ENCODE results near the gene ENOPH1.

DNA sequence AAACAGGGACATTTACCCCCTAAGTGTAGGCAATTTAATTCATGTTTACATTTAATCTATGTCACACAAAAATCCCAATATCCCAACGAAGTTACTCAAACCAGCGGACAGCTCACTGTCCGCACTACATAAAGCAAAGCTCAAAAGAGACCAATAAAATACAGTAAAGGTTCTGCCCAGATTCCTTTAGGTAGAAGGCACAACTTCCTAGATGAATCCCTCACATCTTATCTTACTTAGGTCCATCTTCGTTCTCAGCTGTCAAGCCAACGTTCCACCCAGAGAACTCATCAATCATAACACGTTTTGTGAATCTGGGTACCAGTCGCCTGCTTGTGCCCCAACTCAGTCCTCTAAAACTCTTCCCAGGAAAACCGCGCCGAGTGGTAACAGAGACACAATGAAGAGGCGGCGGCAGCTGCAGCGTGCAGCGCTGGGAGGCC lies 1.8 kb upstream of the ENOPH1 start:
- TF ChIP-seq, protein P1, sequence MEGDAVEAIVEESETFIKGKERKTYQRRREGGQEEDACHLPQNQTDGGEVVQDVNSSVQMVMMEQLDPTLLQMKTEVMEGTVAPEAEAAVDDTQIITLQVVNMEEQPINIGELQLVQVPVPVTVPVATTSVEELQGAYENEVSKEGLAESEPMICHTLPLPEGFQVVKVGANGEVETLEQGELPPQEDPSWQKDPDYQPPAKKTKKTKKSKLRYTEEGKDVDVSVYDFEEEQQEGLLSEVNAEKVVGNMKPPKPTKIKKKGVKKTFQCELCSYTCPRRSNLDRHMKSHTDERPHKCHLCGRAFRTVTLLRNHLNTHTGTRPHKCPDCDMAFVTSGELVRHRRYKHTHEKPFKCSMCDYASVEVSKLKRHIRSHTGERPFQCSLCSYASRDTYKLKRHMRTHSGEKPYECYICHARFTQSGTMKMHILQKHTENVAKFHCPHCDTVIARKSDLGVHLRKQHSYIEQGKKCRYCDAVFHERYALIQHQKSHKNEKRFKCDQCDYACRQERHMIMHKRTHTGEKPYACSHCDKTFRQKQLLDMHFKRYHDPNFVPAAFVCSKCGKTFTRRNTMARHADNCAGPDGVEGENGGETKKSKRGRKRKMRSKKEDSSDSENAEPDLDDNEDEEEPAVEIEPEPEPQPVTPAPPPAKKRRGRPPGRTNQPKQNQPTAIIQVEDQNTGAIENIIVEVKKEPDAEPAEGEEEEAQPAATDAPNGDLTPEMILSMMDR (conservative IDR thresholded peaks at IDR 0.05 in 1 of 2, IDR thresholded peaks at IDR 0.05 in 1 of 2; ENCODE audit: extremely low read depth in 1 of 2, insufficient read depth in 1 of 2, low read depth in 1 of 2, low read length in 2 of 2), result no peak
- no peak for TF ChIP-seq EZH2 (IDR thresholded peaks at IDR 0.05; ENCODE audit: borderline replicate concordance, low read length)
